Measurements from ENCODE around the gene KCNN3. TPM values are rescaled to one million over a fixed set of nuclear protein-coding genes. Genes with fewer than 3 reads are reported as not detected.

Gene KCNN3
- total and polyA plus RNA-seq, 2 donors (not counting 1 experiment from before 2014, with no cell fraction given): 0.17 to 0.82 TPM

- peak; percentile 58 for DNase-seq
- intact Hi-C loops (cut with micrococcal nuclease): no loop called here
- no peaks in the 10 kb centered on the region for H3K36me3 ChIP-seq (replicated peaks in 1 of 2; ENCODE audit: control extremely low read depth in 1 of 2, control insufficient read depth in 1 of 2, extremely low read depth in 1 of 2, insufficient read depth in 2 of 2, low read length in 1 of 2)
- H3K4me3 Mint-ChIP-seq: peak overlapping the region; percentile 69
- peaks cover 6% of the 10 kb centered on the region for H3K27me3 Mint-ChIP-seq
- H3K79me2 ChIP-seq (ENCODE audit: control insufficient read depth, insufficient read depth, low read length): no peaks in the 10 kb centered on the region
- H3K4me1 ChIP-seq (ENCODE audit: control insufficient read depth in 2 of 2, insufficient read depth in 2 of 2, low read length in 2 of 2): peaks cover 41 to 61% of the 10 kb centered on the region in 2 donors
- CTCF ChIA-PET: interaction anchor here (1.2 to 2.6 kb wide), 4 partner anchors 14 to 300 kb away, joined by 3 to 10 read pairs (median 7); no protein-coding TSS in a partner anchor
- no peaks in the 10 kb centered on the region for H3K9me3 ChIP-seq (ENCODE audit: control extremely low read depth in 1 of 3, control insufficient read depth in 2 of 3, insufficient read depth in 1 of 3, low read length in 2 of 3)
- TF ChIP-seq CTCF (IDR thresholded peaks at IDR 0.05): no peak
- no peak for TF ChIP-seq EZH2 (IDR thresholded peaks at IDR 0.05; ENCODE audit: borderline replicate concordance, insufficient read depth, low read depth, low read length, poor library complexity, severe bottlenecking)
- peak overlapping the region; percentile 57 for H2AFZ ChIP-seq (ENCODE audit: insufficient read depth, low read depth, low read length, poor library complexity, severe bottlenecking)
- POLR2A ChIA-PET: interaction anchor here (0.6 kb wide), 1 partner anchor 190 kb away, joined by 3 read pairs; no protein-coding TSS in a partner anchor
- peaks cover 0 to 11% (median 0%) of the 10 kb centered on the region in 4 experiments for H3K27me3 ChIP-seq (replicated peaks in 1 of 4; ENCODE audit: control extremely low read depth in 1 of 4, control insufficient read depth in 3 of 4, insufficient read depth in 4 of 4, low read length in 3 of 4)
- H3K27ac Mint-ChIP-seq: peak overlapping the region; percentile 76
- no peaks in the 10 kb centered on the region for H4K20me1 ChIP-seq (ENCODE audit: control insufficient read depth, insufficient read depth, low read length, poor library complexity, severe bottlenecking)
- no peak overlapping the region for H3K4me3 ChIP-seq (ENCODE audit: control extremely low read depth in 1 of 5, extremely low read depth in 1 of 5, insufficient read depth in 1 of 5, low read depth in 2 of 5, low read length in 4 of 5)
- WGBS (ENCODE audit: insufficient coverage): 9% methylated on average over 2 of the region's 2 CpGs
- no peaks in the 10 kb centered on the region for H3K9me3 Mint-ChIP-seq (ENCODE audit: insufficient read depth)
- H3K9ac ChIP-seq (ENCODE audit: low read length): no peak overlapping the region
- H3K4me2 ChIP-seq (replicated peaks; ENCODE audit: low read depth, low read length, poor library complexity, severe bottlenecking): peak overlapping the region; percentile 61
- peak; percentile 42 for ATAC-seq (ENCODE audit: low read depth)
- H3K4me1 Mint-ChIP-seq: peaks cover 48% of the 10 kb centered on the region
- H3K27ac ChIP-seq (ENCODE audit: low read length in 2 of 2): peak overlapping the region in 1 of 2 donors; percentile 47
Measured at GRCh38 chr1:154859786-154860155, 10.3 kb downstream of the KCNN3 start.

GRCh38 chr1:154859151-154859785, 10.8 kb downstream of the KCNN3 start:
- TF ChIP-seq EZH2 (IDR thresholded peaks at IDR 0.05; ENCODE audit: borderline replicate concordance, insufficient read depth, low read depth, low read length, poor library complexity, severe bottlenecking) (no peak), CTCF (IDR thresholded peaks at IDR 0.05) (no peak)
- H3K4me3 Mint-ChIP-seq: peak overlapping the region; percentile 69
- peaks cover 6% of the 10 kb centered on the region for H3K27me3 Mint-ChIP-seq
- Histone ChIP-seq H4K20me1 (ENCODE audit: control insufficient read depth, insufficient read depth, low read length, poor library complexity, severe bottlenecking) (no peaks in the 10 kb centered on the region), H3K36me3 (replicated peaks in 1 of 2; ENCODE audit: control extremely low read depth in 1 of 2, control insufficient read depth in 1 of 2, extremely low read depth in 1 of 2, insufficient read depth in 2 of 2, low read length in 1 of 2) (no peaks in the 10 kb centered on the region), H3K4me2 (replicated peaks; ENCODE audit: low read depth, low read length, poor library complexity, severe bottlenecking) (peak overlapping the region; percentile 61), H2AFZ (ENCODE audit: insufficient read depth, low read depth, low read length, poor library complexity, severe bottlenecking) (no peak overlapping the region), H3K9ac (ENCODE audit: low read length) (no peak overlapping the region), H3K4me3 (ENCODE audit: control extremely low read depth in 1 of 5, extremely low read depth in 1 of 5, insufficient read depth in 1 of 5, low read depth in 2 of 5, low read length in 4 of 5) (no peak overlapping the region), H3K79me2 (ENCODE audit: control insufficient read depth, insufficient read depth, low read length) (no peaks in the 10 kb centered on the region), H3K27me3 (replicated peaks in 1 of 4; ENCODE audit: control extremely low read depth in 1 of 4, control insufficient read depth in 3 of 4, insufficient read depth in 4 of 4, low read length in 3 of 4) (peaks cover 0 to 11% (median 0%) of the 10 kb centered on the region in 4 experiments), H3K27ac (ENCODE audit: low read length in 2 of 2) (no peak overlapping the region), H3K4me1 (ENCODE audit: control insufficient read depth in 2 of 2, insufficient read depth in 2 of 2, low read length in 2 of 2) (peaks cover 36 to 56% of the 10 kb centered on the region in 2 donors), H3K9me3 (ENCODE audit: control extremely low read depth in 1 of 3, control insufficient read depth in 2 of 3, insufficient read depth in 1 of 3, low read length in 2 of 3) (no peaks in the 10 kb centered on the region)
- ChIA-PET CTCF (interaction anchor here (1.6 to 2.6 kb wide), 3 partner anchors 19 to 299 kb away, joined by 4 to 10 read pairs (median 10); no protein-coding TSS in a partner anchor), POLR2A (interaction anchor here (0.7 kb wide), 1 partner anchor 9 kb away, joined by 3 read pairs; no protein-coding TSS in a partner anchor)
- 85% methylated on average over 7 of the region's 9 CpGs for WGBS (ENCODE audit: insufficient coverage)
- no peak for ATAC-seq (ENCODE audit: low read depth)
- intact Hi-C loops (cut with micrococcal nuclease): no loop called here
- peak overlapping the region; percentile 76 for H3K27ac Mint-ChIP-seq
- no peaks in the 10 kb centered on the region for H3K9me3 Mint-ChIP-seq (ENCODE audit: insufficient read depth)
- H3K4me1 Mint-ChIP-seq: peaks cover 43% of the 10 kb centered on the region
- no peak for DNase-seq

All from B cell (primary cell).